HepG2 (cell line): ENCODE results near the gene TTLL11. TPM values are rescaled to one million over a fixed set of nuclear protein-coding genes. Genes with fewer than 3 reads are reported as not detected.

Experiments used
- AHDC1 ChIP-seq: sonication (generic); formaldehyde crosslinking; IDR thresholded peaks from 2 replicates; pipeline ENCODE4 v1.5.1; 2020; ENCODE audit warnings: mild to moderate bottlenecking, missing genetic modification reagents, borderline replicate concordance
- CCAR2 ChIP-seq: fragments of 200-400 bp; formaldehyde crosslinking; optimal IDR thresholded peaks from 2 replicates; pipeline ENCODE3; 2018; ENCODE audit warnings: low read depth, mild to moderate bottlenecking, low read length, moderate library complexity
- DZIP1 ChIP-seq: sonication (generic); formaldehyde crosslinking; IDR thresholded peaks from 2 replicates; pipeline ENCODE4 v1.5.0; 2020; ENCODE audit warnings: mild to moderate bottlenecking, missing genetic modification reagents
- EEA1 ChIP-seq: sonication (generic); formaldehyde crosslinking; IDR thresholded peaks from 2 replicates; pipeline ENCODE4 v1.5.1; 2020; ENCODE audit warnings: mild to moderate bottlenecking, missing genetic modification reagents, borderline replicate concordance
- FOXP1 ChIP-seq, 2 experiments: fragments of 450-650 bp in 1 of 2; IDR thresholded peaks; 2 replicates each; pipeline ENCODE4 v1.6.1; 2017 to 2018; ENCODE audit warnings: antibody characterized with exemption in 1 of 2
- LBX2 ChIP-seq: sonication (generic); formaldehyde crosslinking; IDR thresholded peaks from 2 replicates; pipeline ENCODE4 v1.5.0; 2020; ENCODE audit warnings: missing genetic modification reagents, mild to moderate bottlenecking, borderline replicate concordance
- LCORL ChIP-seq, 2 experiments: fragments of 450-650 bp in 1 of 2; sonication (generic) in 1 of 2; formaldehyde crosslinking in 1 of 2; IDR thresholded peaks; 2 replicates each; pipeline versions ENCODE4 v1.5.0 to v1.6.1; 2017 to 2020; ENCODE audit warnings: antibody characterized with exemption in 1 of 2, missing genetic modification reagents in 1 of 2
- MTF2 ChIP-seq: sonication (generic); formaldehyde crosslinking; IDR thresholded peaks from 2 replicates; pipeline ENCODE4 v1.5.0; 2020; ENCODE audit warnings: missing genetic modification reagents, borderline replicate concordance
- NR2F1 ChIP-seq, 2 experiments: fragments of 450-650 bp in 1 of 2; formaldehyde crosslinking in 1 of 2; IDR thresholded peaks; 2 replicates each; pipeline versions ENCODE4 v1.5.0 to v1.6.1; 2016 to 2020; ENCODE audit warnings: mild to moderate bottlenecking in 1 of 2, missing compliant biosample characterization in 1 of 2, missing genetic modification reagents in 1 of 2, moderate library complexity in 1 of 2
- PLRG1 ChIP-seq: fragments of 450-650 bp; conservative IDR thresholded peaks from 2 replicates; pipeline ENCODE4 v1.6.1; 2016
- RNF2 ChIP-seq: fragments of 450-650 bp; conservative IDR thresholded peaks from 2 replicates; pipeline ENCODE4 v1.6.1; 2016; ENCODE audit warnings: low read depth
- SAP130 ChIP-seq: IDR thresholded peaks from 2 replicates; pipeline ENCODE4 v1.6.1; 2016; ENCODE audit warnings: low read depth
- TCF7 ChIP-seq: sonication (generic); IDR thresholded peaks from 2 replicates; pipeline ENCODE4 v1.6.1; 2016; ENCODE audit warnings: antibody characterized with exemption, low read depth
- TP53 ChIP-seq: sonication (generic); formaldehyde crosslinking; conservative IDR thresholded peaks from 2 replicates; pipeline ENCODE4 v1.4.0; 2020; ENCODE audit warnings: missing genetic modification reagents
- ZBTB7B ChIP-seq: sonication (generic); formaldehyde crosslinking; IDR thresholded peaks from 2 replicates; pipeline ENCODE4 v1.4.0; 2020; ENCODE audit warnings: missing genetic modification reagents
- ZNF143 ChIP-seq: sonication (generic); formaldehyde crosslinking; IDR thresholded peaks from 2 replicates; pipeline ENCODE4 v1.4.0; 2020; ENCODE audit warnings: missing genetic modification reagents
- ZNF503 ChIP-seq: sonication (generic); formaldehyde crosslinking; IDR thresholded peaks from 2 replicates; pipeline ENCODE4 v1.4.0; 2020; ENCODE audit warnings: missing genetic modification reagents
- ZNF549 ChIP-seq: sonication (generic); formaldehyde crosslinking; IDR thresholded peaks from 2 replicates; pipeline ENCODE4 v1.5.0; 2020; ENCODE audit warnings: missing genetic modification reagents
- ZNF580 ChIP-seq: IDR thresholded peaks from 2 replicates; pipeline ENCODE4 v1.6.1; 2016; ENCODE audit warnings: low read depth, borderline replicate concordance
- ZNF720 ChIP-seq: sonication (generic); formaldehyde crosslinking; IDR thresholded peaks from 2 replicates; pipeline ENCODE4 v1.4.0; 2020; ENCODE audit warnings: missing genetic modification reagents
- ZNF724P ChIP-seq: sonication (generic); formaldehyde crosslinking; IDR thresholded peaks from 2 replicates; pipeline ENCODE4 v1.8.0; 2022; ENCODE audit warnings: missing genetic modification reagents, borderline replicate concordance
- polyA plus RNA-seq, 8 experiments: library from polyadenylated mRNA; depleted of rRNA in 3 of 8; stranded (reverse) in 7 of 8; unstranded in 1 of 8; fragments of >200 nt; fragmentation: Illumina TruSeq in 4 of 8; extraction: Trizol in 4 of 8; gene quantifications; 2 replicates each; pipeline versions ENCODE4 v1.2.1 to v1.2.3, GENCODE V29; 2011 to 2016; ENCODE audit warnings: low read depth in 4 of 8, missing spikeins in 1 of 8, mixed read lengths in 1 of 8; ENCODE audit not compliant: insufficient read depth in 1 of 8
- total RNA-seq, 5 experiments: library from RNA; depleted of rRNA; stranded (reverse); fragments of >200 nt; fragmentation: Illumina TruSeq; extraction: Trizol; gene quantifications; 2 replicates each; pipeline ENCODE4 v1.2.3, GENCODE V29; 2016; ENCODE audit warnings: low read depth in 1 of 5

The TTLL11 gene
- total and polyA plus RNA-seq, 2 of the 13 experiments (the other 11 are each of a cell fraction or from before 2014, with no cell fraction given), result 4.5 to 5.2 TPM

- TF ChIP-seq ZNF503 (CRISPR knock-in tag) (0 out of 2 replicates have a peak, but pooled peaks have one; percentile 39), CCAR2 (no peak), MTF2 (CRISPR knock-in tag) (no peak), SAP130 (CRISPR knock-in tag) (peak; percentile 50), PLRG1 (no peak), DZIP1 (CRISPR knock-in tag) (no peak), ZNF580 (CRISPR knock-in tag) (no peak), FOXP1 (IDR thresholded peaks at IDR 0.05) (no peak), FOXP1 (CRISPR knock-in tag; IDR thresholded peaks at IDR 0.05) (0 out of 2 replicates have a peak, but pooled peaks have one; percentile 12), RNF2 (no peak), NR2F1 (CRISPR knock-in tag; IDR thresholded peaks at IDR 0.05) (no peak), EEA1 (CRISPR knock-in tag) (no peak), TP53 (no peak), LCORL (IDR thresholded peaks at IDR 0.05) (no peak), LCORL (CRISPR knock-in tag; IDR thresholded peaks at IDR 0.05) (no peak), ZNF720 (no peak), AHDC1 (CRISPR knock-in tag) (no peak), ZNF549 (CRISPR knock-in tag) (no peak), ZNF724P (CRISPR knock-in tag) (no peak), ZNF143 (CRISPR knock-in tag) (no peak), LBX2 (CRISPR knock-in tag) (no peak), TCF7 (peak; percentile 23; the same call in 1 of the 2 replicates), ZBTB7B (no peak)
Measured at GRCh38 chr9:121991307-121991661, 101.8 kb downstream of the TTLL11 start (continued).
